GM19035 (cell line): ENCODE results near the gene IGSF8.

Experiments
- ATAC-seq: cut with Tn5 transposase; IDR thresholded peaks from one replicate; pipeline ENCODE4 v1.9.1; 2021; ENCODE audit not compliant: unreplicated experiment

The IGSF8 gene

GRCh38 chr1:160107512-160107911 lies 9.1 kb upstream of the IGSF8 start:
- no peak for ATAC-seq

GRCh38 chr1:160105155-160105554 lies 6.7 kb upstream of the IGSF8 start:
- no peak for ATAC-seq

- no peak for ATAC-seq
These were observed 6.1 kb upstream of the IGSF8 start for GRCh38 chr1:160104486-160104885.

GRCh38 chr1:160103658-160104408 lies 5.4 kb upstream of the IGSF8 start:
- no peak for ATAC-seq

- no peak for ATAC-seq
These were observed 3.5 kb upstream of the IGSF8 start for GRCh38 chr1:160101717-160102522.

GRCh38 chr1:160101037-160101716 lies 2.8 kb upstream of the IGSF8 start:
- peak; percentile 32 for ATAC-seq

- ATAC-seq, result no peak
These were observed 1.4 kb upstream of the IGSF8 start for GRCh38 chr1:160099716-160100375.

GRCh38 chr1:160098852-160099561 lies 588 bp upstream of the IGSF8 start:
- ATAC-seq, result peak; percentile 81

- no peak for ATAC-seq
These were observed 1.1 kb downstream of the IGSF8 start for GRCh38 chr1:160097151-160097910.

GRCh38 chr1:160096274-160097116 lies 1.9 kb downstream of the IGSF8 start:
- no peak for ATAC-seq

- ATAC-seq, result no peak
These were observed 2.9 kb downstream of the IGSF8 start for GRCh38 chr1:160095382-160096105.

- no peak for ATAC-seq
These were observed 3.6 kb downstream of the IGSF8 start for GRCh38 chr1:160094806-160095205.

GRCh38 chr1:160094291-160094625 lies 4.2 kb downstream of the IGSF8 start:
- ATAC-seq, result no peak

GRCh38 chr1:160093624-160094290 lies 4.7 kb downstream of the IGSF8 start:
- ATAC-seq, result no peak

GRCh38 chr1:160093069-160093395 lies 5.4 kb downstream of the IGSF8 start:
- no peak for ATAC-seq

GRCh38 chr1:160092366-160093068 lies 5.9 kb downstream of the IGSF8 start:
- ATAC-seq, result no peak

- no peak for ATAC-seq
These were observed 6.7 kb downstream of the IGSF8 start for GRCh38 chr1:160091666-160092223.
